Activated CD4-positive, alpha-beta T cell treated with anti-CD3 and anti-CD28 coated beads for 36 hours (primary cell): Measurements from ENCODE around the gene KHDC4. TPM values are rescaled to one million over a fixed set of nuclear protein-coding genes. Genes with fewer than 3 reads are reported as not detected.

ENCODE experiments used
- ATAC-seq: fragments of 200-7000 bp; cut with Tn5 transposase; one replicate; pipeline ENCODE4 v1.10.0; 2021; ENCODE audit warnings: mild to moderate bottlenecking, moderate library complexity
- CTCF ChIA-PET: fragments of 350-600 bp; sonication (Branson Sonifier 250); formaldehyde crosslinking; loops from one replicate; lab custom pipeline; 2021; ENCODE audit warnings: antibody characterized with exemption; lab: Charles Lee
- POLR2A ChIA-PET: fragments of 350-600 bp; sonication (Branson Sonifier 250); formaldehyde crosslinking; loops from one replicate; lab custom pipeline; 2021; ENCODE audit warnings: antibody characterized with exemption, inconsistent platforms; lab: Charles Lee
- DNase-seq: peaks from one replicate; pipeline ENCODE4 v3.0.0-alpha.2; 2020
- H3K27ac Mint-ChIP-seq: one replicate; pipeline ENCODE4 v1.8.0; 2021; ENCODE audit warnings: mixed read lengths
- H3K27me3 Mint-ChIP-seq: one replicate; pipeline ENCODE4 v1.8.0; 2021; ENCODE audit warnings: mixed read lengths
- H3K36me3 Mint-ChIP-seq: one replicate; pipeline ENCODE4 v1.8.0; 2021; ENCODE audit warnings: low read depth, mixed read lengths
- H3K4me1 Mint-ChIP-seq: one replicate; pipeline ENCODE4 v1.8.0; 2021; ENCODE audit warnings: mixed read lengths
- H3K4me3 Mint-ChIP-seq: one replicate; pipeline ENCODE4 v1.8.0; 2021; ENCODE audit warnings: mild to moderate bottlenecking, moderate library complexity, mixed read lengths
- H3K9me3 Mint-ChIP-seq: one replicate; pipeline ENCODE4 v1.8.0; 2021; ENCODE audit warnings: low read depth, mixed read lengths
- intact Hi-C, 2 experiments: fragments of 100-400 bp; cut with DNase I in 1 of 2; cut with micrococcal nuclease in 1 of 2; formaldehyde crosslinking; loops; one replicate each; pipeline versions ENCODE4 v1.14.2 to v1.15.1; 2022 to 2024; cut with DNase I, micrococcal nuclease
- total RNA-seq, 2 experiments: library from RNA; stranded (reverse); gene quantifications; one replicate each; pipeline ENCODE4 v1.2.3, GENCODE V29; 2021

The KHDC4 gene
- total RNA-seq, 2 experiments from 2014 or later, result 68.7 to 97.5 TPM

GRCh38 chr1:155976913-155977689 is 42.9 kb upstream of the KHDC4 start:
- peaks cover 49% of the 10 kb centered on the region for H3K36me3 Mint-ChIP-seq
- ATAC-seq, result peak; percentile 10
- H3K9me3 Mint-ChIP-seq, result no peaks in the 10 kb centered on the region
- peak overlapping the region; percentile 96 for H3K27ac Mint-ChIP-seq
- peaks cover 68% of the 10 kb centered on the region for H3K4me1 Mint-ChIP-seq
- peak overlapping the region; percentile 100 for H3K4me3 Mint-ChIP-seq
- intact Hi-C loops, result loop anchor here (1.0 to 5.0 kb wide), 7 partner anchors 30 to 700 kb away; partner anchors contain the start of genes DAP3 (in 1 of the 2), GON4L (in 1 of the 2), HCN3 (in 1 of the 2) and RIT1 (in 1 of the 2)
- no peaks in the 10 kb centered on the region for H3K27me3 Mint-ChIP-seq
- POLR2A ChIA-PET, result interaction anchor here (0.7 to 6.5 kb wide), 11 partner anchors 10 to 236 kb away, joined by 3 to 62 read pairs (median 6); partner anchors contain the start of genes KHDC4, PMF1, SLC25A44 and SYT11
- DNase-seq, result peak; percentile 54
- CTCF ChIA-PET, result interaction anchor here (0.6 to 3.5 kb wide), 16 partner anchors 10 to 653 kb away, joined by 3 to 27 read pairs (median 4); partner anchors contain the start of genes KHDC4 and SSR2

GRCh38 chr1:155976062-155976912 is 42.1 kb upstream of the KHDC4 start:
- ChIA-PET CTCF (interaction anchor here (0.6 to 3.5 kb wide), 13 partner anchors 9 to 652 kb away, joined by 3 to 27 read pairs (median 4); partner anchors contain the start of gene KHDC4), POLR2A (interaction anchor here (0.6 to 6.5 kb wide), 8 partner anchors 9 to 218 kb away, joined by 3 to 62 read pairs (median 9); partner anchors contain the start of genes KHDC4 and SLC25A44)
- peak; percentile 11 for ATAC-seq
- Mint-ChIP-seq H3K4me3 (peak overlapping the region; percentile 100), H3K27me3 (no peaks in the 10 kb centered on the region), H3K9me3 (no peaks in the 10 kb centered on the region), H3K4me1 (peaks cover 66% of the 10 kb centered on the region), H3K27ac (peak overlapping the region; percentile 96), H3K36me3 (peaks cover 45% of the 10 kb centered on the region)
- intact Hi-C loops, result loop anchor here (2.0 to 5.0 kb wide), 5 partner anchors 29 to 699 kb away; partner anchors contain the start of genes DAP3 (in 1 of the 2), GON4L (in 1 of the 2), HCN3 (in 1 of the 2) and RUSC1 (in 1 of the 2)
- DNase-seq, result peak; percentile 74

GRCh38 chr1:155975375-155976061 is 41.3 kb upstream of the KHDC4 start:
- Mint-ChIP-seq H3K4me1 (peaks cover 66% of the 10 kb centered on the region), H3K36me3 (peaks cover 46% of the 10 kb centered on the region), H3K4me3 (peak overlapping the region; percentile 100), H3K9me3 (no peaks in the 10 kb centered on the region), H3K27me3 (no peaks in the 10 kb centered on the region), H3K27ac (peak overlapping the region; percentile 96)
- POLR2A ChIA-PET, result interaction anchor here (0.6 to 6.5 kb wide), 6 partner anchors 13 to 327 kb away, joined by 3 to 62 read pairs (median 9); partner anchors contain the start of gene KHDC4
- intact Hi-C loops, result loop anchor here (2.0 to 5.0 kb wide), 5 partner anchors 29 to 698 kb away; partner anchors contain the start of genes DAP3 (in 1 of the 2), GON4L (in 1 of the 2), HCN3 (in 1 of the 2) and RUSC1 (in 1 of the 2)
- CTCF ChIA-PET, result interaction anchor here (0.6 to 3.5 kb wide), 7 partner anchors 14 to 875 kb away, joined by 3 to 27 read pairs (median 5); partner anchors contain the start of gene KHDC4
- ATAC-seq, result no peak
- DNase-seq, result no peak

GRCh38 chr1:155974208-155975115 is 40.2 kb upstream of the KHDC4 start:
- intact Hi-C loops, result loop anchor here (5.0 kb wide), 4 partner anchors 117 to 697 kb away; partner anchors contain the start of genes DAP3 (in 1 of the 2), GON4L (in 1 of the 2), HCN3 (in 1 of the 2) and RUSC1 (in 1 of the 2)
- POLR2A ChIA-PET, result interaction anchor here (0.6 to 6.5 kb wide), 5 partner anchors 28 to 328 kb away, joined by 3 to 62 read pairs (median 5); partner anchors contain the start of gene KHDC4
- CTCF ChIA-PET, result interaction anchor here (0.6 to 2.4 kb wide), 8 partner anchors 15 to 874 kb away, joined by 3 to 15 read pairs (median 5); partner anchors contain the start of gene KHDC4
- Mint-ChIP-seq H3K4me1 (peaks cover 66% of the 10 kb centered on the region), H3K36me3 (peaks cover 53% of the 10 kb centered on the region), H3K27me3 (no peaks in the 10 kb centered on the region), H3K4me3 (peak overlapping the region; percentile 100), H3K27ac (peak overlapping the region; percentile 96), H3K9me3 (no peaks in the 10 kb centered on the region)
- ATAC-seq (no peak), DNase-seq (no peak)

- DNase-seq (no peak), ATAC-seq (no peak)
- Mint-ChIP-seq H3K27me3 (no peaks in the 10 kb centered on the region), H3K27ac (peak overlapping the region; percentile 82), H3K9me3 (no peaks in the 10 kb centered on the region), H3K4me1 (peaks cover 72% of the 10 kb centered on the region), H3K4me3 (no peak overlapping the region), H3K36me3 (peaks cover 56% of the 10 kb centered on the region)
- ChIA-PET CTCF (interaction anchor here (1.4 to 2.4 kb wide), 4 partner anchors 15 to 92 kb away, joined by 3 to 15 read pairs (median 5); no protein-coding TSS in a partner anchor), POLR2A (interaction anchor here (0.6 to 6.5 kb wide), 3 partner anchors 35 to 110 kb away, joined by 3 to 62 read pairs (median 7); partner anchors contain the start of gene KHDC4)
- intact Hi-C loops, result no loop called here
Measured at GRCh38 chr1:155973723-155974122, 39.5 kb upstream of the KHDC4 start.

- H3K4me1 Mint-ChIP-seq, result peaks cover 87% of the 10 kb centered on the region
- H3K27me3 Mint-ChIP-seq, result no peaks in the 10 kb centered on the region
- H3K4me3 Mint-ChIP-seq, result peak overlapping the region; percentile 20
- POLR2A ChIA-PET, result no interaction called here
- peaks cover 54% of the 10 kb centered on the region for H3K36me3 Mint-ChIP-seq
- DNase-seq (no peak), ATAC-seq (no peak)
- H3K9me3 Mint-ChIP-seq, result no peaks in the 10 kb centered on the region
- intact Hi-C loops, result no loop called here
- CTCF ChIA-PET, result no interaction called here
- peak overlapping the region; percentile 82 for H3K27ac Mint-ChIP-seq
Measured at GRCh38 chr1:155971910-155972809, 37.9 kb upstream of the KHDC4 start.

- peak overlapping the region; percentile 89 for H3K27ac Mint-ChIP-seq
Measured at GRCh38 chr1:155970531-155971167, 36.4 kb upstream of the KHDC4 start.

GRCh38 chr1:155969377-155969791 is 35.2 kb upstream of the KHDC4 start:
- ChIA-PET POLR2A (no interaction called here), CTCF (interaction anchor here (0.8 to 1.7 kb wide), 5 partner anchors 9 to 77 kb away, joined by 3 to 11 read pairs (median 4); partner anchors contain the start of gene ARHGEF2)
- H3K4me1 Mint-ChIP-seq, result peaks cover 76% of the 10 kb centered on the region
- intact Hi-C loops, result no loop called here
- H3K27me3 Mint-ChIP-seq, result no peaks in the 10 kb centered on the region
- no peaks in the 10 kb centered on the region for H3K9me3 Mint-ChIP-seq
- DNase-seq (no peak), ATAC-seq (no peak)
- H3K36me3 Mint-ChIP-seq, result peaks cover 57% of the 10 kb centered on the region
- peak overlapping the region; percentile 82 for H3K27ac Mint-ChIP-seq
- H3K4me3 Mint-ChIP-seq, result no peak overlapping the region

More at GRCh38 chr1:155970531-155971167, 36.4 kb upstream of the KHDC4 start:
- Mint-ChIP-seq H3K9me3 (no peaks in the 10 kb centered on the region), H3K4me1 (peaks cover 88% of the 10 kb centered on the region), H3K4me3 (peak overlapping the region; percentile 44), H3K36me3 (peaks cover 50% of the 10 kb centered on the region), H3K27me3 (no peaks in the 10 kb centered on the region)
- peak; percentile 82 for ATAC-seq
- DNase-seq, result peak; percentile 69
- intact Hi-C loops, result loop anchor here in 1 of 2 experiments (1.0 kb wide), 1 partner anchor 8 kb away; the partner anchor contains the start of gene ARHGEF2
- CTCF ChIA-PET, result interaction anchor here (0.6 to 1.7 kb wide), 4 partner anchors 19 to 663 kb away, joined by 3 to 11 read pairs (median 4); no protein-coding TSS in a partner anchor
- POLR2A ChIA-PET, result interaction anchor here (0.5 kb wide), 1 partner anchor 36 kb away, joined by 6 read pairs; no protein-coding TSS in a partner anchor
